Natural killer cell (primary cell): ENCODE results near the gene MLPH. TPM values are rescaled to one million over a fixed set of nuclear protein-coding genes. Genes with fewer than 3 reads are reported as not detected.

ENCODE experiments used
- ATAC-seq, 3 donors: fragments of 150-1000 bp in 2 of 3; fragments of 200-7000 bp in 1 of 3; cut with Tn5 transposase; 1 replicate in 1 of 3; 2 replicates in 2 of 3; pipeline ENCODE4 v1.10.0; 2021; ENCODE audit warnings: mild to moderate bottlenecking in 2 of 3, moderate library complexity in 2 of 3
- DNase-seq, 2 donors: peaks; one replicate each; pipeline versions ENCODE4 v3.0.0 to v3.0.0-alpha.2; 2013 to 2021; ENCODE audit warnings: mixed read lengths in 1 of 2
- H3K27ac ChIP-seq: one replicate; pipeline ENCODE4 v1.5.1; 2013; ENCODE audit warnings: mild to moderate bottlenecking, low read length
- H3K27me3 ChIP-seq: one replicate; pipeline ENCODE4 v1.6.1; 2013; ENCODE audit warnings: low read length; ENCODE audit not compliant: control insufficient read depth, insufficient read depth
- H3K36me3 ChIP-seq: one replicate; pipeline ENCODE4 v1.6.1; 2013; ENCODE audit warnings: low read length; ENCODE audit not compliant: control insufficient read depth, insufficient read depth
- H3K4me1 ChIP-seq: one replicate; pipeline ENCODE4 v1.6.1; 2013; ENCODE audit warnings: low read length; ENCODE audit not compliant: control insufficient read depth, insufficient read depth
- H3K4me3 ChIP-seq: one replicate; pipeline ENCODE4 v1.5.1; 2013; ENCODE audit warnings: low read length
- H3K9me3 ChIP-seq: one replicate; pipeline ENCODE4 v1.6.1; 2013; ENCODE audit warnings: low read length; ENCODE audit not compliant: control insufficient read depth, insufficient read depth
- H3K27ac Mint-ChIP-seq, 2 donors: one replicate each; pipeline ENCODE4 v1.8.0; 2022; ENCODE audit warnings: mild to moderate bottlenecking in 2 of 2, mixed read lengths in 2 of 2, moderate library complexity in 1 of 2
- H3K27me3 Mint-ChIP-seq, 2 donors: one replicate each; pipeline ENCODE4 v1.8.0; 2022; ENCODE audit warnings: low read depth in 2 of 2, mixed read lengths in 2 of 2
- H3K36me3 Mint-ChIP-seq: one replicate; pipeline ENCODE4 v1.8.0; 2022; ENCODE audit warnings: mixed read lengths
- H3K4me1 Mint-ChIP-seq, 2 donors: one replicate each; pipeline ENCODE4 v1.8.0; 2022; ENCODE audit warnings: mixed read lengths in 2 of 2
- H3K4me3 Mint-ChIP-seq: one replicate; pipeline ENCODE4 v1.8.0; 2022; ENCODE audit warnings: mild to moderate bottlenecking, moderate library complexity, mixed read lengths
- H3K9me3 Mint-ChIP-seq, 2 donors: one replicate each; pipeline ENCODE4 v1.8.0; 2022; ENCODE audit warnings: mixed read lengths in 2 of 2
- CTCF ChIP-seq: fragments of 200-600 bp; IDR thresholded peaks from one replicate; pipeline ENCODE4 v1.8.0; 2022; ENCODE audit warnings: antibody characterized with exemption
- WGBS: methylation state at CpG from one replicate; pipeline ENCODE4 v1.1.7; 2013; ENCODE audit warnings: missing lambda C conversion rate; ENCODE audit not compliant: insufficient coverage; 5-methylcytosine and 5-hydroxymethylcytosine counted together
- intact Hi-C: fragments of 100-400 bp; cut with micrococcal nuclease; formaldehyde crosslinking; loops from one replicate; pipeline ENCODE4 v1.14.2; 2022
- total RNA-seq, 4 donors: library from RNA; stranded (reverse); fragments of 120-200 nt in 1 of 4; gene quantifications; one replicate each; pipeline versions ENCODE4 v1.2.3 to v1.2.4, GENCODE V29; 2013 to 2022

MLPH gene
- total RNA-seq, 3 donors from 2014 or later (not counting 1 experiment from before 2014, with no cell fraction given), result not detected

GRCh38 chr2:237572021-237572741 lies 85.1 kb downstream of the MLPH start:
- peak; percentile 79 to 91 for DNase-seq
- no peak overlapping the region for H3K27ac ChIP-seq
- H3K4me3 ChIP-seq, result no peak overlapping the region
- Mint-ChIP-seq H3K36me3 (no peaks in the 10 kb centered on the region), H3K4me1 (peaks cover 5 to 6% of the 10 kb centered on the region in 2 donors), H3K4me3 (no peak overlapping the region), H3K27me3 (peaks cover 0 to 5% of the 10 kb centered on the region in 2 donors), H3K27ac (no peak overlapping the region), H3K9me3 (no peaks in the 10 kb centered on the region)
- H3K9me3 ChIP-seq, result no peaks in the 10 kb centered on the region
- H3K27me3 ChIP-seq, result no peaks in the 10 kb centered on the region
- TF ChIP-seq CTCF, result peak; percentile 97
- intact Hi-C loops, result loop anchor here (1.0 to 5.0 kb wide), 3 partner anchors 60 to 420 kb away; no protein-coding TSS in a partner anchor
- 24% methylated on average over 24 of the region's 24 CpGs for WGBS
- H3K36me3 ChIP-seq, result no peaks in the 10 kb centered on the region
- ATAC-seq, result peak; percentile 83 to 99 (median 98)
- H3K4me1 ChIP-seq, result peaks cover 6% of the 10 kb centered on the region

GRCh38 chr2:237572742-237573101 lies 85.7 kb downstream of the MLPH start:
- WGBS, result 97% methylated on average over 4 of the region's 4 CpGs
- Histone ChIP-seq H3K4me3 (no peak overlapping the region), H3K36me3 (no peaks in the 10 kb centered on the region), H3K27me3 (no peaks in the 10 kb centered on the region), H3K4me1 (peaks cover 6% of the 10 kb centered on the region), H3K9me3 (no peaks in the 10 kb centered on the region), H3K27ac (no peak overlapping the region)
- DNase-seq (no peak), ATAC-seq (no peak)
- H3K4me1 Mint-ChIP-seq, result peaks cover 5 to 6% of the 10 kb centered on the region in 2 donors
- no peak overlapping the region for H3K4me3 Mint-ChIP-seq
- TF ChIP-seq CTCF, result no peak
- no peaks in the 10 kb centered on the region for H3K9me3 Mint-ChIP-seq
- H3K36me3 Mint-ChIP-seq, result no peaks in the 10 kb centered on the region
- peaks cover 0 to 5% of the 10 kb centered on the region in 2 donors for H3K27me3 Mint-ChIP-seq
- intact Hi-C loops, result loop anchor here (1.0 to 5.0 kb wide), 3 partner anchors 60 to 420 kb away; no protein-coding TSS in a partner anchor
- H3K27ac Mint-ChIP-seq, result no peak overlapping the region

- H3K27me3 ChIP-seq, result no peaks in the 10 kb centered on the region
- no peak overlapping the region for H3K27ac Mint-ChIP-seq
- peaks cover 5 to 6% of the 10 kb centered on the region in 2 donors for H3K4me1 Mint-ChIP-seq
- no peaks in the 10 kb centered on the region for H3K36me3 ChIP-seq
- no peak overlapping the region for H3K4me3 Mint-ChIP-seq
- H3K9me3 ChIP-seq, result no peaks in the 10 kb centered on the region
- no peak for ATAC-seq
- no peak for TF ChIP-seq CTCF
- H3K27me3 Mint-ChIP-seq, result peaks cover 0 to 4% of the 10 kb centered on the region in 2 donors
- peaks cover 6% of the 10 kb centered on the region for H3K4me1 ChIP-seq
- no peak overlapping the region for H3K27ac ChIP-seq
- no peaks in the 10 kb centered on the region for H3K36me3 Mint-ChIP-seq
- H3K4me3 ChIP-seq, result no peak overlapping the region
- no peaks in the 10 kb centered on the region for H3K9me3 Mint-ChIP-seq
- intact Hi-C loops, result loop anchor here (5.0 kb wide), 2 partner anchors 152 to 422 kb away; no protein-coding TSS in a partner anchor
- DNase-seq, result no peak
- 78% methylated on average over 8 of the region's 8 CpGs for WGBS
Measured at GRCh38 chr2:237573721-237574415, 86.8 kb downstream of the MLPH start.
